EH (cell line): Measurements from ENCODE around the gene GRM7.
"Not testable (repeated sequence)": the region's sequence is repeated elsewhere in the genome, so short reads cannot be mapped to it uniquely, and the experiment has no call there.

Experiments
- DNase-seq: peaks from one replicate; pipeline ENCODE4 v3.0.0-alpha.2; 2015; ENCODE audit warnings: low read depth

GRM7 gene

GRCh38 chr3:6860954-6861624, at the start of gene GRM7:
TSS of gene GRM7 (plus strand) at chr3:6861115.
- no peak for DNase-seq

DNA sequence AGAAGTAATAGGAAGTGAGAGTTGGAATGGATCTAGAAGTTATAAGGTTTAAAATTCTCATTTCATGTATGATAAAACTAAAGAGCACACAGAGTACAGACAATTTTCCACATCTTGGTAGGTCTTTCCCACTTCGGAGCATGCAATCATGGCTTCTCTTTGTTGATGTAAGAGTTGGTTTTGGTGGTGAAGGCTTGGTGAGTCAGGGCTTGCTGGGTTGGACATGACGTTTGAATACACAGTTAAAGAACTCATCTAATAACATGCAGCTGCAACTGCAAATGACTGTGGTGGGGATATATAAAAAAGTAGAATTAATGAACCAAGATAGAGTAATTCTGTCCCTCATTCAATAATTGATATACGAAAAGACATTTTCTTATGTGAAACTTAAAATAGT, 39.5 kb upstream of the GRM7 start:
- no peak for DNase-seq

DNA sequence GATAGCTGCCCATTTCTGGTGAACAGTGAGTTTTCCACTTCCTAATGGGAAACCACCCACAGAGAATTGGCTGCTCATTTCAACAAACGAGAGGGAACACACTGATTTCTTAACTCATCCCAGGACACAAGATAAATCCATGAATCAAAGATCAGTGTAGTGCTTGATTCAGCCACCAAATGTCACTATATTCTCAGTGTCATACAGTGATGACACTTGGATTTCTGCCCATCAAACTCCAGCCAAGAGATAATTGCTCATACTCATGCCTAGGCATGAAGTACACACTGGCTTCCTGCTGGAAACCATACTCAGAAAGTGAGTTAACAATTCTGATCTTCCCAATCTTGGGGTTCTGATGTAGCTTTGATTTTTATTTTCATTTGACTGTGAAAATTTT, 35.4 kb upstream of the GRM7 start:
- DNase-seq, result no peak

- DNase-seq, result no peak
Measured at GRCh38 chr3:6827453-6827852, 33.5 kb upstream of the GRM7 start.

- no peak for DNase-seq
Measured at GRCh38 chr3:6844723-6845122, 16.2 kb upstream of the GRM7 start.

GRCh38 chr3:6854184-6854583, 6.7 kb upstream of the GRM7 start:
- DNase-seq, result no peak

DNA sequence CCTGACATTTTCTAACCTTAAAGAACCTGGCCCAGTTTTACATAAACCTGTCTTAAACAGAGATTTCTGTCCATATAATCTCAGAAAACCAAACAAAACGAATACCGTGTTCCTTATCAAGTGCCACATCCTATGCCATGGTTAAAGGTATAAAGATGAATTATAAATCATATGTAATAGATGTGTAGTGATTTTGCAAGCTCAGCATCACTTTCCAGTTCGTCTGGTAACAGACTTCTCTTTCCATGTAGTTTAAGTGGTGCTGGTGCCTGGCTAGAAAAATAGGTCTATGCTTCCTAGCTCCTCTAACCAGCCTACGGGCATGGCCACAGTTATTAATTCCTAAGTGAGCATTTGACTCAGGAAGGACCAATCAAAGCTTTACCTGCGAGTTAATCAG, 3.4 kb upstream of the GRM7 start:
- no peak for DNase-seq

- no peak for DNase-seq
Measured at GRCh38 chr3:6860149-6860953, 564 bp upstream of the GRM7 start.

DNA sequence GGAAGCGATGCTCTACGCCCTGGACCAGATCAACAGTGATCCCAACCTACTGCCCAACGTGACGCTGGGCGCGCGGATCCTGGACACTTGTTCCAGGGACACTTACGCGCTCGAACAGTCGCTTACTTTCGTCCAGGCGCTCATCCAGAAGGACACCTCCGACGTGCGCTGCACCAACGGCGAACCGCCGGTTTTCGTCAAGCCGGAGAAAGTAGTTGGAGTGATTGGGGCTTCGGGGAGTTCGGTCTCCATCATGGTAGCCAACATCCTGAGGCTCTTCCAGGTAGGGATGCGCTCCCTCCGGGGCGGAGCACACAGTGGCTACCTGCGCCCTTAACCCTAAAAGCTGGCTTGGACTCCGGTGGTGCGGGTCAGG, 698 bp downstream of the GRM7 start:
- DNase-seq, result no peak

- DNase-seq, result no peak
Measured at GRCh38 chr3:6862041-6862879, 1.3 kb downstream of the GRM7 start.

- DNase-seq, result no peak
Measured at GRCh38 chr3:6862880-6863195, 1.9 kb downstream of the GRM7 start.

DNA sequence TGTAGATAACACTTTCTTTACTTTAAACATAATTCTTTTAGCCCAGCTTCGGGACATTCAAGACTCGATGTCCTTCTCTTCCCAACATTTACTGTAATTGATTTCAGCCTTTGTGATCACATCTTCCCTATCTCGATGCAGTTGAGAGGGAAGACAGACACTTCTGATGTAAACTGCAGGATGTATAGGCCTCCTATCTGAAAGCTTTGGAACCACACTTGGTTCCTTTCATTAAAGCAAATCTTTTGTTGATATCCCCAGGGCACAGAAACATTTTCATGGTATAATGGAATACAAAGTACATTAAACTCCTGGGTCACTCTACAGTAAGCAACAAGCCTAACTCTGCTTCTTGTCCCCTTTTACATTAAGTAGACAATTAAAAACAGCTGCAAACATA, 6.4 kb downstream of the GRM7 start:
- no peak for DNase-seq

DNA sequence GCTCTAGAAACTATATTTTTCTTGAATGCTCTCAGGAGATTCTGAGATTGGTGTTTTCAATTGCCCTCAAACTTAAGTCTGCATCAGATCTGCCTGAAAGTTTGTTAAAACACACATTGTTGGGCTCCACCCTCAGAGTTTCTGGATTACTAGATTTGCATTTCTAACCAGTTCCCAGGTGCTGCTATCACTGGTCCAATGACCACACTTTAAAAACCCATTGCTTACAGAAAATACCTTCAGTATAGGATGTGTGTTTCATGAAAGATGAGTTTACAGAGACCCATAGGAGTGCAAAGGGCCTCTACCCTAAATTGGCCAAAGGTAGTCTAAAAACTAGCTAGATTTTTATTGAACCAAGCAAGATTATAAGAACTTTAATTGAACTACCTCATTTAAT, 17.8 kb downstream of the GRM7 start:
- no peak for DNase-seq

GRCh38 chr3:6912240-6912639, 51.3 kb downstream of the GRM7 start:
- DNase-seq, result no peak

DNA sequence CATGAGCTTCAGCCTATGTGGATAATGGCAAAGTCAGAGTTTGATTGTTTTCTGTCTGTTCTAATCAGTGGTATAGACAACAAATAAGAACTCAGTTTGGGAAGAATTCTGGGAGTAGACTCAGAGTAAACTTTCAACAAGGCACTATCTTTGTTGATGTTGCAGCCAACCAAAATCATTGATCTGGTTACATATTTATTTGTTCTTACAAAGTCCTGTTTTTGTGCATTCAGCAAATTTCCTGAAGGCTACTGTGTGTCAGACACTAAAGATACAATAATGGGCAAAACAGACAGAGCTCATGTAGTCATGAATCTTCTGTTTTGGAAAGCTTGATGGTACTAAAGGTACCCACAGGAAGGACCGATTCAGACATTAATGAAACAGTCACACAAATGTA, 55.0 kb downstream of the GRM7 start:
- no peak for DNase-seq

- no peak for DNase-seq
Measured at GRCh38 chr3:6921066-6921465, 60.2 kb downstream of the GRM7 start.

DNA sequence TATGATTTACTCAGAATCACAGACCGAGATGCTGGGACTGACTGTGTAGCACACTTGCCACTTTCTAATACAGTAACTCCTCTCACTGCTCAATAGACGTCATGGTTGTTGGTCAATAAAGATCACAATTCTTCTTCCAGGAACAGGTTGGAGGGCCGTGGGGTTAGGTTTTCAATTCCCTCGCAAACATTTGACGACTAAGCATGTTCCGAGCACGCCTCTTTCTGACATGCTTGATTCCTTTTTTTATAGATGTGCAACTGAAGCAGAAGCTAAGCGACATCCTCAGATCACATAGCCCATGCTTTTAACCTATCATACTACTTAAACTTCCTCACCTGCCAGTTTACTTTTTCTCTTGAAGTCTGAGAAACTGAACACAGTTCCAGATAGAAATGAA, 61.0 kb downstream of the GRM7 start:
- DNase-seq, result no peak

DNA sequence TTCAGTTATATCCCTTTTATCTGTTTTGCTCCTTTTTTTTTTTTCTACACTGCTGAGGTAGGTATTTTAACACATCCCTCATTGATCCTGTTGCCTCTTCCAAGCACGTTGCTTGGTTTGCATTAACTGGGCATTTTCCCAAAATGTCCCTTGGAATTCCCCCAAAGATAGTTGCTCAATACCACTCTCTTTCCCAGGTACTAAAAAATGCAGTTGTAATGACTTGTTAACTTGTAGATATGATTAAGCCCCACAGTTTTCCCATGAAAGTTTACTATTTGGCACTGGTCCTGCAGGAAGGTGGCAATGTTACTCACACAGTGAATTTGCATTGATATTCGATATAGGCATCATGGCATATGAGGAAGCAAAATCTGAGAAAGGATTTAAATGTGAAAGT, 67.1 kb downstream of the GRM7 start:
- DNase-seq, result no peak

- no peak for DNase-seq
Measured at GRCh38 chr3:6929918-6930317, 69.0 kb downstream of the GRM7 start.

DNA sequence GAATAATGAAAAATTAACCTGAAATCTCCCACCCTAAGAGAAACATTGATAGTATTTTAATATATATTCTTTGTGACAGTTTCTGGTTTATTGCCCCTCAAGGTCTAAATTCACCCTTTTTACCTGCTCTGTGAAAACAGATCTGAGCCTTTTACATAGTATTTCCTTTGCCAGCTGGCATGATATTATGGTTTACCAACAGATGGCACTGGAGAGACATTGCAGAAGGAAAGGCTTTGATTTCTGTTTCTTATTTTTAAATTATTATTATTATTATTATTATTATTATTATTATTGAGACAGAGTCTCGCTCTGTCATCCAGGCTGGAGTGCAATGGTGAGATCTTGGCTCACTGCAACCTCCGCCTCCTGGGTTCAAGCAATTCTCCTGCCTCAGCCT, 74.5 kb downstream of the GRM7 start:
- not testable (repeated sequence) for DNase-seq

DNA sequence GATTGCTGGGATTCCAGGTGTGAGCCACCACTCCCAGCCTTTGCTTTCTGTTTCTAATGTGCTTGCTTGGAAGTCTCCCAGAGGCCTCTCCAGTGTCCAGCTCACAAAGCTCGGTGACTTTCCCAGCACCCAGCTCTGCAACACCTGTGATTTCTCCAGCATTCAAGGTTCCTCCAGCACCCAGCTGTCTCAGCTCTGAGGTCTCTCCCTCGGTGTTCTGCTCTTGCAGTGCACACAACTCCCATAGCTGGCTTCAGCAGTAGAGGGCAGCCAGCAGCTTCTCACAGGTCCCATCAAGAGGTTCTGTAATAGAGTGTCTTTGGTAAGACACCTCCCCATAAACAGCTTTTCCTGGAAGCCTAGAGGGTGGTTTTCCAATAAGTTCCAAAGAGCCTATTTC, 75.1 kb downstream of the GRM7 start:
- no peak for DNase-seq

DNA sequence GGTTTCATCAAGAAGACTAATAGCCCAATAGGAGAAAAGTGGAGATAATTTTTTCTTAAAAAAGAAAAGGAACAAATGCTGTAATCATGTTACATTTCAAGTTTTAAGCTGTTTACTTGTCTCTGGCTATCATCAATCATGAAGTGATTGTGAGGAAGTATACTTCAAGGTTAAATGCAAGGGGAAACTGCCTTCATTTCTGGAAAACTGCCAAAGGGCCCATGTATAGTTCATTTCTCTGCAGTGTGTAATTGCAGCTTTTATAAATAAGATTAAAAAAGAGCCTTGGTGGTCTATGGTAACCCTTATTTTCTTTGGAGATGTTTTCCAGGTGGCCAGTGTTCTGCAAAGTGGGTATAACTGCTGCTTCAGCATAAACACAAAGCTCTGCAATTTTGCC, 101.9 kb downstream of the GRM7 start:
- DNase-seq, result no peak

DNA sequence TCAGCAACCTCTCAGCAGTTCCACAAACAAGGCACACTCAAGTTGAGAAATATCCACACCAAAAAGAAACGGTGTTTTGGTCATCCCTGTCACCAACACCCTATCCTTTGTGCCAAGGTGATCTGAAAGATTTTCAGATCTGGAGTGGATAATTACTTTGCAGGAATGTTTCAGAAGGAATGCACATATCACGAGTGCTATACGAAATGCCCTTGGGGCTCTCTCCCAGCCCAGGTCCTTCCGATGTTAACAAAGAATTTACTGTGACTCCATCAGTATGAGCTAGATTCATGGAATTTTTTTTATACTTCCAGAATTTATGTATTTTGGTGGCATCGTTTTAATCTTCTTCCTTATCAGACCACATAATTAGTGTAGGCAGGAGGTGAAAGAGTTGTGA, 105.0 kb downstream of the GRM7 start:
- DNase-seq, result no peak
